GM12801 (cell line): ENCODE measurements around the gene FST.

ENCODE experiments used
- TF ChIP-seq, protein P1 (sequence below): IDR thresholded peaks from one replicate; pipeline ENCODE4 v1.5.1; 2011; ENCODE audit warnings: control low read depth; ENCODE audit not compliant: insufficient read length; ENCODE audit errors: extremely low read depth

FST gene

GRCh38 chr5:53481887-53482716, 1.7 kb downstream of the FST start:
- TF ChIP-seq, protein P1, sequence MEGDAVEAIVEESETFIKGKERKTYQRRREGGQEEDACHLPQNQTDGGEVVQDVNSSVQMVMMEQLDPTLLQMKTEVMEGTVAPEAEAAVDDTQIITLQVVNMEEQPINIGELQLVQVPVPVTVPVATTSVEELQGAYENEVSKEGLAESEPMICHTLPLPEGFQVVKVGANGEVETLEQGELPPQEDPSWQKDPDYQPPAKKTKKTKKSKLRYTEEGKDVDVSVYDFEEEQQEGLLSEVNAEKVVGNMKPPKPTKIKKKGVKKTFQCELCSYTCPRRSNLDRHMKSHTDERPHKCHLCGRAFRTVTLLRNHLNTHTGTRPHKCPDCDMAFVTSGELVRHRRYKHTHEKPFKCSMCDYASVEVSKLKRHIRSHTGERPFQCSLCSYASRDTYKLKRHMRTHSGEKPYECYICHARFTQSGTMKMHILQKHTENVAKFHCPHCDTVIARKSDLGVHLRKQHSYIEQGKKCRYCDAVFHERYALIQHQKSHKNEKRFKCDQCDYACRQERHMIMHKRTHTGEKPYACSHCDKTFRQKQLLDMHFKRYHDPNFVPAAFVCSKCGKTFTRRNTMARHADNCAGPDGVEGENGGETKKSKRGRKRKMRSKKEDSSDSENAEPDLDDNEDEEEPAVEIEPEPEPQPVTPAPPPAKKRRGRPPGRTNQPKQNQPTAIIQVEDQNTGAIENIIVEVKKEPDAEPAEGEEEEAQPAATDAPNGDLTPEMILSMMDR = no peak

- TF ChIP-seq, protein P1 = no peak
Observed at GRCh38 chr5:53482717-53483638, 2.5 kb downstream of the FST start.

DNA sequence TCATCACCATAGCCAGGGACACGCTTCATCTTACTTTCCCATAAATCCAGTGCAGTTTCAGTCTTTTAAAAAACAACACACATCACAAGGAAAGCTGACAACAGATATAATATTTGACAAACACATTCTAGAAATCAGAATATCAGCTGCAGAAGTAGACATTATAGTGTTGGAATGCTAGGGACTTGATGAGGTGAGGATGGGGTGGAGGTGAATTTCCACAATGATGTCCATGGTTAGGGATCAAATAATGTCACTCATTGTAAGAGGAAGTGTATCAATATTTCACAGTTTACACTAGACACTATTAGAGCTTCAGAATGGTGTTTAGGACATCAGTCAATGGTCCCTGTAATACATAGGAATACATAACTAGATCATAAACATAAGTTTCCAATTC, 7.0 kb downstream of the FST start:
- TF ChIP-seq, protein P1 = no peak

GRCh38 chr5:53488195-53488722, 7.8 kb downstream of the FST start:
- TF ChIP-seq, protein P1 = no peak

DNA sequence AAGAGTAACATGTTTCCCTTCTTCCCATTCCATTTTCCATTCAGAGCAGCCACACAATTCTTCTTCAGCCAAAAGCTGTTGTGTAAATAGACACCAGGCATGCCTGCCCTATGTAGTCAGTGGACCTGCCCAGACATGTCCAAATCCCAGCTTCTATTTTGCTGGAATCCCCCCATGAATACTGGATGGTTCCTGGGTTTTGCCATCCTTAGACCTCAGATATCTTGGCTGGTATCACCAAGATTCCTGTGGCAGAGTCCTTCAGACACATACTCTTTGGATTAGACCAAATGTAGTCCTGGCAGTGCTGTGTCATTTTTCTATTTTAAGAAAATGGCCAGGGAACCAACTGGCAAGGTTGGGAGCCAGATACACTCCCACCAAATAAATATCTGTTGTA, 10.3 kb downstream of the FST start:
- TF ChIP-seq, protein P1 = no peak

GRCh38 chr5:53501054-53501453, 20.6 kb downstream of the FST start:
- TF ChIP-seq, protein P1 = no peak
